Effector CD8-positive, alpha-beta T cell (primary cell): Measurements from ENCODE around the gene EFCAB7.

Experiments
- DNase-seq: peaks from one replicate; lab custom pipeline; 2025; lab: John Stamatoyannopoulos, UW

The EFCAB7 gene

DNA sequence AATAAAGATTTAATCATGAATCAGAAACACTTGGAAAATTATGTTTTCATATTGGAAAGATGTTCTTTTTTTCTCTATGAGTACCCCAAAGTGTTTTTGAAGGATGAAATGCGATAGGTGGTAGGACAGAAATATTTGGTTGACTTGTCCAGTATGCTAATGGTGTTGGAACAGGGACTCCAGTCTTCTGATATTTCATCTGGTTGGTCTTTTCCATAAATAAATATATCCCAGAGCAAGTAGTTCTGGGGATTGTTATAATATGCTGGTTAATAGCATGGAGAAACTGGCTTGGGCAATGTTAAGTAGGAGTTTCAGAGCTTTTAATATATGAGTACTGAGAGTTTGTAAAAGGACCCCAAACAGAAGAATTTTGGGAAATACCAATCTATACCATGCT is 78.6 kb downstream of the EFCAB7 start:
- DNase-seq: no peak

DNA sequence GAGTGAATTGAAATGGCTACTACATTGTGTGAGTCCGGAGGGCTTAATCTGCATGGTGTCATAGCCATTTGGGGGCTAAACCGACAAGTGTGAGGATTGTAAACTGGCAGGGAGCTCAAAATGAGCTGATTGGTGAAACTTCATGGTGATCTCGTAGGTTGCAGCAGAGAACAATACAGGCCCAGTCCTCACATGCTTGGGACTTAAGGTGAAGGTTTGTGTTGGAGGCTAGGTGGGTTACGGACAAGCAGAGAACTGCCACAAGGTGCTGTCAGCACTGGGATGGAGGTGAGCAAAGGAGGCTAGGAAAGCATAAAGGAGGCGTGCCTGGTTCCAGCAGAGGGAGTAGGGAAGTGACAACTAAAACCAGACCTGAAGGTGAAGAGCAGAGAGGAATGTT is 79.3 kb downstream of the EFCAB7 start:
- no peak for DNase-seq

DNA sequence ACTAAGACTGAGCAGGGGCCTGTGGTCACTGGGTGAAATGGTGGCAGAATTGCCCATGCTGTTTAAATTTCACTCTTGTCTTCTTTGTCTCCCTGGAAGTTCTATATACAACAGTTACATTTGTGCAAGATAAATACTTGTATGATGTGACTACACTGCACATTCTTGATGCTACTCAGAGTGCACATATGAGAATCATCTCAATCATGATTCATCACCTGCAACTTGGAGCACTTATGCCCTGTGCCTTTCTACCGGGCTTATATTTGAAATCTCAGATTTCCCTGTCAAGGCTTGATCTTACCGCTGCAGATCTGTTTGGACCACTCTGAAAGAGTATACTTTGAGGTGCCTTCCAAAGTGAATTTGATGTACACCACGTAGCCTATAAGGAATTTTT is 80.5 kb downstream of the EFCAB7 start:
- no peak for DNase-seq

DNA sequence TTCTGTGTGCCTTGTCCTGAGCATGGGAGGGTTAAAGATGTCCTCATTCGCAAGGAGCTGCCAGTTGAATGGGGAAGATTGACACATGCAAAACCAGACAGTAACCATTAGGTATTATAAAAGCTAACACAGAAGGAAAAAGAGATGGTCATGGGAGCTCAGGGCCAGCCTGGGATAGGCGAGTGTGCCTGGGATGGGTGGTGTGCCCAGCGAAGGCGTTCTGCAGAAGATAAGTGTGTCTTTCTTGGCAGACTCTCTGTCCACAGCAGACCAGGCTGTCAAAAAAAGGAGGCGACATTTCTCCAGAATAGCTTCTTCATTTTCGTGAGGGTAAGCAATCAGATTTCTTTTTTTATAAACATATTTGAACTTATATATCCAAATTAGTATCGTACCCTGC is 84.0 kb downstream of the EFCAB7 start:
- DNase-seq: no peak

DNA sequence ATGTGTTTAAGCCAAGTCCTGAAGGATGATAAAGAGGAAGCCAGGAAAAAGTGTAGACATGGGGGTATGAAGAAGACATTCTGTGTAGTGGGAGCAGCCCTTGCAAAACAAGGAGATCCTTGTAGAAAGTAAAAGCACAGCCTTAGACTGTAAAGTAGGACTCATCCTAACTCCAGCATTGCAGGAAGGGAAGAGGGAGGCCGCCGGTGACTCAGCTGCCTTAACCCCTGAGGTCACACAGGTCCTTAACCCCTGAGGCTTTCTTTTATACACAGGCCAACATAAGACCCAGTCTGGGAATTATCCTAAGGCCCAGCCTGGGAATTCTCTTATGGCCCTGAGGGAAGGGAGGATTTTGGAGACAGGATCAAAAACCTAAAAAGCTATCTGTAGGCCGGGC is 87.9 kb downstream of the EFCAB7 start:
- DNase-seq: no peak

DNA sequence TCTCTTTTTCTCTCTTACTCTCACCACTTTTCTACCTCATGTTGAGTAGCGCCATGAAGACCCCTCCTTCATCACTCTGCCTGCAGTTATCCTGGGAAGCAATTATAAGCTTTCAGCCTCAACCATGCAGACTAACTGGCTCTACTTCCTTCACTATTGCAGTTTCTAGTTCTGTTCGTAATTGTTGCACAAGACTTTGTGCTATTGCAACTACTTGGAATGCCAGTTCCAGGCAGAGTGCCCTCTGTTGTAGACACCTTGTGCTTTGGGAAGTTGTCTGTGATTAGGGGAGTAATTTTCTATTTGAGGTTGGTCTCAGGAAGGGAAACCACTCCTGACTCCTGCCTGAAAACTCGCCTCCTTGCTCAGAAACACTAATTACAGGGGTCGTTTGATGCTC is 89.2 kb downstream of the EFCAB7 start:
- no peak for DNase-seq

DNA sequence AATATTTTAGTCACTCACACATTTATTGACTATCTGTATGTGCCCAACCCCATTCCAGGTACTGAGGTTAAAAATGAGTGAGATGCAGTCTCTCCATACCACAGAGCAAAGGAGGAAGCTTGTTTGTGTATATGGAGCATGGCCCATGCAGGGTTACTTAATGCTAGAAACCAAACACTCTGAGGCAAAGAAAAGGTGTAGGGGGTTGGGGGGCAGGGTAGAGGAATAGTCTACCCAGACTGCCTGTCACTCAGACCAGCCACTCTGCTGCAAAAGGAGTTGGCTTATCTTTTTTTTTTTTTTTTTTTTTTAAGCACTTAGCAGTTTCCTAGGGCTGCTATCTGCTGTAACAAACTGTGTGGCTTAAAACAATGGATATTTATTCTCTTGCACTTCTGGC is 89.6 kb downstream of the EFCAB7 start:
- no peak for DNase-seq

DNA sequence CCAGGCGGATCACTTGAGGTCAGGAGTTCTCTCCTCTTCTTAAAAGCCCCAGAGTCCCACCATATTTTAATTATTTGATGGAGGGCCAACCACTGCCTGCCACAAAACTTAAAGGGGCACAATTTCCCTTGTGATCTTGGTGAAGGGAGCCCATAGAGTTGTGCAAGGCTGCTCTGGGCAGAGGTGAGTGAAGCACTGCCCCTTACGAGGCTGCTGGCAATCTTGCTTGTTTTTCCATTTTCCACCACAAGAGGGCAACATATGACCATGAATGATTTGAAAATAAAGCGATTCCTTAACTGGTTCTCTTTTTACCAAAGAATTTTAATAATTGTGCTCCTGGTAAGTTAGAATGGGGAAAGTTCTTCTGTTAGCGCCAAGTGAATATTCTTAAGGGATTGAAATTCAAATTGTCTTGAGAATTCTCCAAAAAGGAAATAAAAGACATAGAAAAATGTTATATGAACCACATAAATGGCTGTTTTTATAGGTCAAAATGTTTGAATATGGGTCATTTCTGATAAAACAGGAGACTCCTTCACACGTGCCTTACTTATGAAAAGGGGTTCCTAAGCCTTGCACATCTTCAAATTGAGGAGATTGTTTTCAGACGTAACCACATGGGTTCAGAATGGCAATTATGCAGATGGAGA is 92.6 kb downstream of the EFCAB7 start:
- DNase-seq: peak; percentile 41

DNA sequence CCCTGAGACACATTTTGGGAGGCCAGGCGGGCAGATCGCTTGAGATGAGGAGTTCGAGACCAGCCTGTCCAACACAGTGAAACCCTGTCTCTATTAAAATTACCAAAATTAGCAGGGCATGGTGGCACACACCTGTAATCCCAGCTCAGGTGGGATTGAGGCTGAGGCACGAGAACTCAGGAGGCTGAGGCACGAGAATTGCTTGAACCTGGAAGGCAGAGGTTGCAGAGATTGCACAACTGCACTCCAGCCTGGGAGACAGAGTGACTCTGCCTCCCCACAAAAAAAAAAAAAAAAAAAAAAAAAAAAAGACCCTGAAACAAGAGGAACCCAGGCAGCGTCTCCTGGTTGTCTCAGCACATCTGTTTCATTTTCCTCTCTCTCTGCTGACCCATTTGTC is 94.1 kb downstream of the EFCAB7 start:
- DNase-seq: no peak

DNA sequence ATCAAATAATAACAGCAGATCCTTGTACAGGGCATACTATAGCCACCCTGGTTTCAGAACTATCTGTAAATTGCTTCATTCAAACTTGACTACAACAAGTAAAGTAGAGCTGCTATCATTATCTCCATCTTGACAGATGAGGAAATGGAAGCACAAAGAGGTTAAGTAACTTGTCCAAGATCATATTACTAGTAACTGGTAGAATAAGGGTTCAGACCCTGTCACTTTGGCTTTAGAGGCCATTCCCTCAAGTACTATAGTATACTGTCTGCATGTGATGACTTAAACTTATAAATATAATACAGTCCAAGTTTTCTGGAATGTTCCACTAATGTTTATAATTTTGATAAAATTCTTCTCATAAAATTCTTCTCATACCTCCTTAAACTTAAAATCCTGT is 94.7 kb downstream of the EFCAB7 start:
- DNase-seq: no peak

DNA sequence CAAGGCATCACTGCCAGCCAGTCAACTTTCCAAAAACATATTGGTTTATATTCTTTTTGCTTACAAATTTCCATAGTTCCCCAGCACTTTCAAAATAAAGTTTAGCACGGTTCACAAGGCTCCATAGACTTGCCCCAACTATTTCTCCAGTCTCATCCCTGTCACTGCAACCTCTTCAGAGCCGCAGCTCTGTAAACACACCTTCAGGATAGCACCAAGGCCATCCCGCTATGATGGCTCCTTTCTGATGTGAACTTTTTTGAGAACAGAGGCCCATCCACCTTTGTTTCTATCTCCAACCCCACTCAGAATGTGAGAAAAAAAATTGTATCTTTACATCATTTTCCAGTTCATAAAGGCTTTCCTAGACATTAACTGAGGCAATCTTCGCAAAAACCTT is 96.2 kb downstream of the EFCAB7 start:
- no peak for DNase-seq

DNA sequence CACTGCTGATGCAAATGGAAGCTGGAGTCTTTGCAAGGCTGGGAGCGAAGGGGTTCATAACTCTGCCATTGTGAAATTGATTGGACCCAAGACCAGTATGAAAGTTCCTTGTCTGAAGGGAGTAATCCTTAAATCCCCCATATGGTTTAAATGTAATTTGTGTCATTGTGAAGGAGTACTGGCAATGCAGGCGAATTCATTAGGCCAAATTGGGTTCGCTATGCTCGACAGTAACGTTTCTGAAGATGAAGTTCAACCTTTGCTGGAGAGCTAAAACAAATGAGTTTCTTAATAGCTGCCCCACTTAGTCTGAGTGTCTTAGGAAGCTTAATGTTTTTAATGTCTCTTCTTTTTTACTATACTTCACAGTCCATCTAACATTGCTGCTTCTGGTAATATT is 97.3 kb downstream of the EFCAB7 start:
- DNase-seq: no peak

DNA sequence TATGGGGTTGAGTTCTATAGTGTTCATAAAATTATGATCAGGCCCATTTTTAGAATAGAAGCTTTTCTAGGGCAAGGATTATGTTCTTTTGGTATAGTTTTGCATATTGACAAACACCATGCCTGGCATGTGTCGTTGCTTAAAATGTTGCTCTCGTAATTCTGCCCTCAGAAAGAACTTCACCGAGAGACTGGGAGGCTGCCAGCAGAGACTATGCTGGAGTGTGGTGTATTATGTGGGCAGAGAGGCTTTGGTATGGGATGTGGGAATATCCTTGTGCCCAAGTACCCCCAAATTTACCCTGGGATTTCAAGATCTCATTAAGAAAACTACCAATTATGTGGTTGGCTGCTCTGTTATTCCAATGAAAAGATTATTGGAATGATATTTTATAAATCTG is 97.8 kb downstream of the EFCAB7 start:
- DNase-seq: no peak

DNA sequence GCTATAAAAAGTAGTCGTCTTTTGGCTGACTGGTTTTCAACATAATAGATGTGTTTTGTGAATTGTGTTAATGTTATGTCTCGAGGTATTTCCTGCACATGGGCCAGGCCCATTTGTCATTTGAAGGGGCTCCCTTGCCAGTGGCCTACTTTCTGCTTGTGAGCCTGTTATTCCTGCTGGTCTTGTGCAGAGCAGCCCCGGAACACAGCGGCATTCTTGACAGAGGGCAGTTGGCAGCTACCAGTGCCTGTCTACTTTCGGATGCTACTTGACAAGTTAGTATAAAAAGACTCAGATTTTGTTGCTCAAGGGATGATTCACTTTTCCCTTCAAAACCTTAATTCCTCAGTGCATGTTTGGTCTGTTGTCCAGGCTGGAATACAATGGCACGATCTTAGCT is 98.4 kb downstream of the EFCAB7 start:
- no peak for DNase-seq
